Spleen (tissue), 7 donors: ENCODE results near the gene GP1BB.

ENCODE experiments used
- CTCF ChIP-seq, 11 experiments: fragments of 200-600 bp in 7 of 11; fragments of 450-650 bp in 4 of 11; sonication (generic) in 4 of 11; IDR thresholded peaks in 8 of 11; conservative IDR thresholded peaks in 3 of 11; 1 replicate in 7 of 11; 2 replicates in 4 of 11; pipeline versions ENCODE4 v1.4.0 to v1.8.0; 2016 to 2021; ENCODE audit warnings: antibody characterized with exemption in 11 of 11, inconsistent platforms in 4 of 11, mild to moderate bottlenecking in 1 of 11
- POLR2A ChIP-seq, 3 donors: fragments of 450-650 bp; IDR thresholded peaks; one replicate each; pipeline ENCODE4 v1.5.1; 2017; ENCODE audit warnings: antibody characterized with exemption in 3 of 3, mild to moderate bottlenecking in 1 of 3
- POLR2AphosphoS5 ChIP-seq, 3 donors: sonication (generic); formaldehyde crosslinking; IDR thresholded peaks; one replicate each; pipeline ENCODE4 v1.5.1; 2017; ENCODE audit warnings: antibody characterized with exemption in 3 of 3
- donor health status: DM: no; HTN: no; CAD: no; lungs with moderate emphysema.
- donor health status: DM: no; HTN: no; CAD: no.
- donor health status: DM: no; HTN: no; CAD: no.

GRCh38 chr22:19696504-19697276 lies 26.6 kb upstream of the GP1BB start:
- TF ChIP-seq CTCF (IDR thresholded peaks at IDR 0.05 in 8 of 11, conservative IDR thresholded peaks at IDR 0.05 in 3 of 11) (no peak), POLR2A (IDR thresholded peaks at IDR 0.05) (no peak), POLR2AphosphoS5 (IDR thresholded peaks at IDR 0.05) (no peak)
